ENCODE data around the gene LMAN1L. TPM values are rescaled to one million over a fixed set of nuclear protein-coding genes. Genes with fewer than 3 reads are reported as not detected.
A peak's percentile ranks its signal among the peaks of the same experiment; 100 is the strongest.

LMAN1L gene
- total RNA-seq, 5 donors from 2014 or later (not counting 1 experiment from before 2014, with no cell fraction given), result 0.42 to 1.6 (median 0.44) TPM

DNA sequence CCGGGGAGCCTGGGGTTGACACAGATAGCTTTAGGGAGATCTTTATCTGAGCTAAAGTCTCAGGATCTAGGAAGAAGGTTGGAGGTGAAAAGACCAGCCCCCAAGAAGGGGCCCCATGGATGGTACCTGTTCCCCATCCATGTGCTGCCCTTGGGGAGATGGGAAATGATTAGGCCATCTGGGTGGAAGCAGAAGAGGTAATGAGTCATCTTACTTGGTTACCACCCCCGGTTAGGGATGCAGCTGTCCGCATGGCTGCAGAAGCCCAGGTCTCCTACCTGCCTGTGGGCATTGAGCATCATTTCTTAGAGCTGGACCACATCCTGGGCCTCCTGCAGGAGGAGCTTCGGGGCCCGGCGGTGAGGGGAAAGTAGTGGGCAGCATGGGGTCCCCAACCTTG lies 10.7 kb downstream of the LMAN1L start:
- H3K4me3 ChIP-seq (ENCODE audit: control insufficient read depth in 1 of 2, extremely low read depth in 1 of 2, low read length in 1 of 2), result no peak overlapping the region
- ATAC-seq (replicated peaks in 1 of 4), result no peak
- no peak overlapping the region for H3K27ac ChIP-seq (ENCODE audit: low read length)
- CTCF ChIA-PET, result interaction anchor here (0.6 to 1.0 kb wide), 2 partner anchors 52 to 169 kb away, joined by 3 to 5 read pairs; no protein-coding TSS in a partner anchor
- H3K4me1 ChIP-seq (ENCODE audit: control insufficient read depth in 1 of 2, extremely low read depth in 1 of 2, insufficient read depth in 2 of 2, low read length in 2 of 2), result peaks cover 0 to 22% of the 10 kb centered on the region in 2 experiments
- no peak overlapping the region for H3K27ac Mint-ChIP-seq
- H3K36me3 ChIP-seq (ENCODE audit: control insufficient read depth in 2 of 2, extremely low read depth in 1 of 2, insufficient read depth in 1 of 2, low read length in 1 of 2), result no peaks in the 10 kb centered on the region
- H3K4me1 Mint-ChIP-seq, result peaks cover 0 to 16% (median 8%) of the 10 kb centered on the region in 3 donors
- no peak overlapping the region for H3K4me3 Mint-ChIP-seq
- no peaks in the 10 kb centered on the region for H3K36me3 Mint-ChIP-seq
- H3K27me3 ChIP-seq (replicated peaks in 1 of 2; ENCODE audit: control insufficient read depth in 2 of 2, extremely low read depth in 1 of 2, insufficient read depth in 2 of 2, low read length in 1 of 2), result peaks cover 2 to 47% of the 10 kb centered on the region in 2 experiments
- 84% methylated on average over 5 of the region's 6 CpGs for WGBS (ENCODE audit: insufficient coverage)
- H3K27me3 Mint-ChIP-seq, result peaks cover 13 to 22% of the 10 kb centered on the region in 2 donors
- POLR2A ChIA-PET, result no interaction called here
- no peak for DNase-seq
- H3K9me3 ChIP-seq, result no peaks in the 10 kb centered on the region
- no peaks in the 10 kb centered on the region for H3K9me3 Mint-ChIP-seq

DNA sequence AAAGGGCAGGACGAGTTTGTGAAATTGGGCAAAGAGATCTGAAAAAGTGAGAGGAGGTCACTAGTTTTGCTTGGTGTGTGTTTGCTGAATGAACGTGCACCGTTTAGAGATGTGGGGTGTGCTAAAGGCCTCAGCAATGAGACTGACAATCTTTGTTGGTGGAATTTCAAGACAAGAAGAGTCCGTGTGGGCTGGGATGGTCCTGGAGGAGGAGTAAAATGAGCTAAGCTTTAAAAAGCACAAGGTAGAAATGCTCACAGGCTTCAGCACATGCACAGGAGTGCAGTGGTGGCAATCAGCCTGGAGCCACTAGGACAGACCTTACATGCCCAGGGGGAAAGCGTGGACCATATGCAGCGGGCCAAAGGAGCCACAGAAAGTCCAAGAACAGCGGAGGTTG lies 12.3 kb downstream of the LMAN1L start:
- no peak overlapping the region for H3K4me3 Mint-ChIP-seq
- H3K9me3 Mint-ChIP-seq, result no peaks in the 10 kb centered on the region
- DNase-seq (no peak), ATAC-seq (replicated peaks in 1 of 4) (no peak)
- H3K36me3 ChIP-seq (ENCODE audit: control insufficient read depth in 2 of 2, extremely low read depth in 1 of 2, insufficient read depth in 1 of 2, low read length in 1 of 2), result no peaks in the 10 kb centered on the region
- WGBS (ENCODE audit: insufficient coverage), result 86% methylated on average over 6 of the region's 7 CpGs
- no peaks in the 10 kb centered on the region for H3K9me3 ChIP-seq
- H3K4me3 ChIP-seq (ENCODE audit: control insufficient read depth in 1 of 2, extremely low read depth in 1 of 2, low read length in 1 of 2), result no peak overlapping the region
- no peak overlapping the region for H3K27ac ChIP-seq (ENCODE audit: low read length)
- no peaks in the 10 kb centered on the region for H3K36me3 Mint-ChIP-seq
- POLR2A ChIA-PET, result no interaction called here
- peaks cover 0 to 13% of the 10 kb centered on the region in 2 experiments for H3K4me1 ChIP-seq (ENCODE audit: control insufficient read depth in 1 of 2, extremely low read depth in 1 of 2, insufficient read depth in 2 of 2, low read length in 2 of 2)
- peaks cover 14 to 28% of the 10 kb centered on the region in 2 donors for H3K27me3 Mint-ChIP-seq
- peaks cover 2 to 47% of the 10 kb centered on the region in 2 experiments for H3K27me3 ChIP-seq (replicated peaks in 1 of 2; ENCODE audit: control insufficient read depth in 2 of 2, extremely low read depth in 1 of 2, insufficient read depth in 2 of 2, low read length in 1 of 2)
- H3K27ac Mint-ChIP-seq, result no peak overlapping the region
- peaks cover 0 to 6% (median 0%) of the 10 kb centered on the region in 3 donors for H3K4me1 Mint-ChIP-seq
- CTCF ChIA-PET, result no interaction called here

DNA sequence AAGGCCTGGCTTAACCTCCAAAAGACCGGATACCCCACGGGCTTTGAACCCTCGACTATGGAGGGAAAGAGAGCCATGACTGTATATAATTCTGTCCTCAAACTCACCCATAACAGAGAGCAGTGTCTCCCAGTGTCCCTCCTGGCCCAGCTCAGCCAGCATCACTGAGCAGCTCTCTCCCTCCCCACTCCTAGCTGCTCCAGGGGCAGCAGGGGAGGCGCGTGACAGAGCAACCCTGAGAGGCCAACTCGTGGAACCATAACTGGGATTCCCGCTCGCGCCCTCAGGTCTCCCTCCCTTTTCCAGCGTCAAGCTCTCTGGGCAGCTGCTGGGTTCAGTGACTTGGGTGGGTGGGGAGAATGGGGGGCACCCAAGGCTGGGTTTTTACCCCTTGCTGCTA lies 13.2 kb downstream of the LMAN1L start:
- no peak overlapping the region for H3K27ac Mint-ChIP-seq
- ATAC-seq (replicated peaks in 1 of 4), result peak in 1 of 4 experiments; percentile 10

DNA sequence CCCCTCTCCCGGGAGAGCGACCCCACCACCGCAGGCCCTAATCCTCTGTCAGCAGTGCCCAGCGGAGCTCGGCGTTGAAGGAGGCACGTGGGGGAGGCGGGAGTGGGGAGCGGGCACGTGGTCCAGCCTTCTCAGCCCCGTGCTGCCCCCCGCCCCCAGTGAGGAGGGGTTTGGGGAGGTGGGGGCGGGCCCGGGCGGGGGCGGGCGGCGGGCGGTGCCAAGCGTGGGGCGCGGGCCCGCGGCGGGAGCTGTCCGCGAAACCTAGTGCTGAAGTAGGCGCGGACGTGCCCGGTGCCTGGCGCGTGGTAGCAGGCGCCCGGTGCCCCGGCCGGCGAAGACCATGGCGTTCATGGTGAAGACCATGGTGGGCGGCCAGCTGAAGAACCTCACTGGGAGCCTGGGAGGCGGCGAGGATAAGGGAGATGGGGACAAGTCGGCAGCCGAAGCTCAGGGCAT lies 13.8 kb downstream of the LMAN1L start, which contains the start of gene CPLX3:
Gene CPLX3 (plus strand): TSS at position 264 of the 456 bp plus-strand sequence. CDS start 77 bp downstream, at position 341.
- CTCF ChIA-PET, result interaction anchor here in 1 of 2 donors (0.6 to 1.2 kb wide), 3 partner anchors 33 to 169 kb away, joined by 3 to 6 read pairs (median 3); partner anchors contain the start of gene SCAMP5

More for the DNA sequence above, 13.2 kb downstream of the LMAN1L start:
- Histone ChIP-seq H3K9me3 (no peaks in the 10 kb centered on the region), H3K27me3 (replicated peaks in 1 of 2; ENCODE audit: control insufficient read depth in 2 of 2, extremely low read depth in 1 of 2, insufficient read depth in 2 of 2, low read length in 1 of 2) (peaks cover 2 to 41% of the 10 kb centered on the region in 2 experiments), H3K36me3 (ENCODE audit: control insufficient read depth in 2 of 2, extremely low read depth in 1 of 2, insufficient read depth in 1 of 2, low read length in 1 of 2) (no peaks in the 10 kb centered on the region), H3K27ac (ENCODE audit: low read length) (no peak overlapping the region), H3K4me1 (ENCODE audit: control insufficient read depth in 1 of 2, extremely low read depth in 1 of 2, insufficient read depth in 2 of 2, low read length in 2 of 2) (peaks cover 0 to 11% of the 10 kb centered on the region in 2 experiments), H3K4me3 (ENCODE audit: control insufficient read depth in 1 of 2, extremely low read depth in 1 of 2, low read length in 1 of 2) (no peak overlapping the region)
- Mint-ChIP-seq H3K36me3 (no peaks in the 10 kb centered on the region), H3K4me1 (peaks cover 0 to 6% (median 0%) of the 10 kb centered on the region in 3 donors), H3K27me3 (peaks cover 14 to 28% of the 10 kb centered on the region in 2 donors), H3K4me3 (no peak overlapping the region), H3K9me3 (no peaks in the 10 kb centered on the region)
- DNase-seq, result no peak
- ChIA-PET POLR2A (interaction anchor here (0.7 kb wide), 2 partner anchors 11 to 728 kb away, joined by 4 to 14 read pairs; no protein-coding TSS in a partner anchor), CTCF (interaction anchor here (0.6 to 1.2 kb wide), 4 partner anchors 25 to 169 kb away, joined by 3 to 7 read pairs (median 4); partner anchors contain the start of gene SCAMP5 (in 1 of the 2))
- WGBS (ENCODE audit: insufficient coverage), result no CpG with 5 or more reads among the region's 10 CpGs

DNA sequence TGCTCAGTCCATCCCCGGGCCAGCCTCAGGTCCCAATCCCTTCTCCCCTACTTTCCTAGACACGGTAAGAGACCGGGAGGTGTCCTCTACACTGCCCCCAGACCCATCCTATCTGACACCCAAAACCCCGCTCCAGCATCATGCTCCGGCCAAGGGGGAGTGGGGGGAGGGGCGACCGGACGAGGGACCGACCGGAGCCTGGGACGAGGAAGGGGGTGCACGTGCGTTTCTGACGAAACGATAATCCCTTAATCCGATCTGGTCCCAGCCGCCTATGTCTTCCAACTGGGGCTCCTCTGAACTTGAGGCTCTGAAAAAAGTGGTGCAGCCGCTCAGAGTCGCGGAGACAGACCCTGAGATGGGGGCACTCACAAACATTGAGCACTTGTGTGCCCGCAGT lies 14.3 kb downstream of the LMAN1L start:
- Histone ChIP-seq H3K4me1 (ENCODE audit: control insufficient read depth in 1 of 2, extremely low read depth in 1 of 2, insufficient read depth in 2 of 2, low read length in 2 of 2) (peaks cover 0 to 11% of the 10 kb centered on the region in 2 experiments), H3K4me3 (ENCODE audit: control insufficient read depth in 1 of 2, extremely low read depth in 1 of 2, low read length in 1 of 2) (no peak overlapping the region), H3K36me3 (ENCODE audit: control insufficient read depth in 2 of 2, extremely low read depth in 1 of 2, insufficient read depth in 1 of 2, low read length in 1 of 2) (no peaks in the 10 kb centered on the region), H3K27ac (ENCODE audit: low read length) (no peak overlapping the region), H3K27me3 (replicated peaks in 1 of 2; ENCODE audit: control insufficient read depth in 2 of 2, extremely low read depth in 1 of 2, insufficient read depth in 2 of 2, low read length in 1 of 2) (peaks cover 2 to 39% of the 10 kb centered on the region in 2 experiments), H3K9me3 (no peaks in the 10 kb centered on the region)
- Mint-ChIP-seq H3K4me3 (no peak overlapping the region), H3K27ac (no peak overlapping the region), H3K9me3 (no peaks in the 10 kb centered on the region), H3K27me3 (peaks cover 14 to 28% of the 10 kb centered on the region in 2 donors), H3K4me1 (peaks cover 0 to 6% (median 0%) of the 10 kb centered on the region in 3 donors), H3K36me3 (no peaks in the 10 kb centered on the region)
- DNase-seq (no peak), ATAC-seq (replicated peaks in 1 of 4) (no peak)
- 33% methylated on average over 16 of the region's 21 CpGs for WGBS (ENCODE audit: insufficient coverage)
- POLR2A ChIA-PET, result interaction anchor here in 1 of 2 donors (0.6 kb wide), 1 partner anchor 168 kb away, joined by 5 read pairs; no protein-coding TSS in a partner anchor
- CTCF ChIA-PET, result interaction anchor here in 1 of 2 donors (0.6 to 1.1 kb wide), 2 partner anchors 34 to 168 kb away, joined by 3 read pairs; partner anchors contain the start of gene SCAMP5

More for the DNA sequence above, 13.8 kb downstream of the LMAN1L start, which contains the start of gene CPLX3:
- ATAC-seq (replicated peaks in 1 of 4), result peak; percentile 68 to 89 (median 76)
- 19% methylated on average over 13 of the region's 44 CpGs for WGBS (ENCODE audit: insufficient coverage)
- Mint-ChIP-seq H3K4me1 (peaks cover 0 to 6% (median 0%) of the 10 kb centered on the region in 3 donors), H3K4me3 (no peak within 1 kb of the TSS), H3K27ac (no peak within 1 kb of the TSS), H3K36me3 (no peaks in the 10 kb centered on the region), H3K9me3 (no peaks in the 10 kb centered on the region), H3K27me3 (peaks cover 14 to 28% of the 10 kb centered on the region in 2 donors)
- Histone ChIP-seq H3K9me3 (no peaks in the 10 kb centered on the region), H3K36me3 (ENCODE audit: control insufficient read depth in 2 of 2, extremely low read depth in 1 of 2, insufficient read depth in 1 of 2, low read length in 1 of 2) (no peaks in the 10 kb centered on the region), H3K27ac (ENCODE audit: low read length) (no peak within 1 kb of the TSS), H3K4me3 (ENCODE audit: control insufficient read depth in 1 of 2, extremely low read depth in 1 of 2, low read length in 1 of 2) (no peak within 1 kb of the TSS), H3K4me1 (ENCODE audit: control insufficient read depth in 1 of 2, extremely low read depth in 1 of 2, insufficient read depth in 2 of 2, low read length in 2 of 2) (peaks cover 0 to 11% of the 10 kb centered on the region in 2 experiments), H3K27me3 (replicated peaks in 1 of 2; ENCODE audit: control insufficient read depth in 2 of 2, extremely low read depth in 1 of 2, insufficient read depth in 2 of 2, low read length in 1 of 2) (peaks cover 2 to 39% of the 10 kb centered on the region in 2 experiments)
- peak in 27 of 35 experiments; percentile 8 to 70 (median 42) for DNase-seq
- POLR2A ChIA-PET, result interaction anchor here (0.7 kb wide), 2 partner anchors 10 to 728 kb away, joined by 4 to 14 read pairs; no protein-coding TSS in a partner anchor

DNA sequence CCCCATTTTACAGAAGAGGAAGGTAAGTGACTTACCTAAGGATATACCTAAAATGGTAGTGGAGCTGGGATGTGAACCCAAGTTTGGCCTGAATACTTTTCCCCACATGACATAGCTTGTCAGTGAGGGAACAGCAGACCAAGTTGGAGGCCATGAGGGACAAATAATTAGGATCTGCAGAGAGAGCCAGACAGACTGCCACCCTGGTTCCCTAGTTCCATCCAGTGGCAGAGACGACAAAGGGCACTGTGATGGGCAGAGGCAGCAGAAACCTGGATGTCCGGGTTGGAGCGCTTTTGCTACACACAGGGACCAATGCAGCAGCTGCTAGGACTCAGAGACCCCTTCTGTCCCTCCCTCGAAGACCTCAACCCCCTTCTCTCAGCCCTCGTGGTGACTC lies 15.0 kb downstream of the LMAN1L start:
- peaks cover 0 to 6% (median 0%) of the 10 kb centered on the region in 3 donors for H3K4me1 Mint-ChIP-seq
- H3K27me3 ChIP-seq (replicated peaks in 1 of 2; ENCODE audit: control insufficient read depth in 2 of 2, extremely low read depth in 1 of 2, insufficient read depth in 2 of 2, low read length in 1 of 2), result peaks cover 2 to 39% of the 10 kb centered on the region in 2 experiments
- H3K27ac ChIP-seq (ENCODE audit: low read length), result no peak overlapping the region
- no peak overlapping the region for H3K27ac Mint-ChIP-seq
- no peaks in the 10 kb centered on the region for H3K36me3 Mint-ChIP-seq
- no peaks in the 10 kb centered on the region for H3K36me3 ChIP-seq (ENCODE audit: control insufficient read depth in 2 of 2, extremely low read depth in 1 of 2, insufficient read depth in 1 of 2, low read length in 1 of 2)
- peaks cover 14 to 28% of the 10 kb centered on the region in 2 donors for H3K27me3 Mint-ChIP-seq
- no peaks in the 10 kb centered on the region for H3K9me3 Mint-ChIP-seq
- no peaks in the 10 kb centered on the region for H3K9me3 ChIP-seq
- DNase-seq (no peak), ATAC-seq (replicated peaks in 1 of 4) (no peak)
- H3K4me3 ChIP-seq (ENCODE audit: control insufficient read depth in 1 of 2, extremely low read depth in 1 of 2, low read length in 1 of 2), result no peak overlapping the region
- H3K4me3 Mint-ChIP-seq, result no peak overlapping the region
- WGBS (ENCODE audit: insufficient coverage), result 83% methylated on average over 4 of the region's 5 CpGs
- ChIA-PET CTCF (no interaction called here), POLR2A (interaction anchor here in 1 of 2 donors (0.6 kb wide), 1 partner anchor 167 kb away, joined by 5 read pairs; no protein-coding TSS in a partner anchor)
- H3K4me1 ChIP-seq (ENCODE audit: control insufficient read depth in 1 of 2, extremely low read depth in 1 of 2, insufficient read depth in 2 of 2, low read length in 2 of 2), result peaks cover 0 to 11% of the 10 kb centered on the region in 2 experiments

Measured in T-cell (primary cell).